K562 (cell line): ENCODE measurements around the gene WDR13. TPM values are rescaled to one million over a fixed set of nuclear protein-coding genes. Genes with fewer than 3 reads are reported as not detected.

Experiments used
- CXXC5 ChIP-seq: fragments of 250-450 bp; sonication (Bioruptor Pico); IDR thresholded peaks from 2 replicates; pipeline ENCODE4 v1.8.0; 2022; ENCODE audit warnings: inconsistent platforms, mild to moderate bottlenecking, moderate library complexity
- FOXA3 ChIP-seq, 2 experiments: fragments of 450-650 bp in 1 of 2; sonication (generic) in 1 of 2; formaldehyde crosslinking; IDR thresholded peaks in 1 of 2; conservative IDR thresholded peaks in 1 of 2; 2 replicates each; pipeline versions ENCODE4 v1.4.0 to v1.8.0; 2020 to 2022; ENCODE audit warnings: mild to moderate bottlenecking in 2 of 2, missing genetic modification reagents in 1 of 2
- FOXJ3 ChIP-seq: sonication (generic); formaldehyde crosslinking; IDR thresholded peaks from 2 replicates; pipeline ENCODE4 v1.4.0; 2020; ENCODE audit warnings: mild to moderate bottlenecking, missing genetic modification reagents
- GABPA ChIP-seq: fragments of 200-800 bp; sonication (Bioruptor generic); conservative IDR thresholded peaks from 2 replicates; pipeline ENCODE4 v1.6.1; 2016; ENCODE audit warnings: low read depth, missing genetic modification characterization, missing compliant biosample characterization
- GATAD2B ChIP-seq: fragments of 450-650 bp; IDR thresholded peaks from 2 replicates; pipeline ENCODE4 v1.6.1; 2017; ENCODE audit warnings: mild to moderate bottlenecking, borderline replicate concordance
- HMGXB4 ChIP-seq: sonication (generic); formaldehyde crosslinking; IDR thresholded peaks from 2 replicates; pipeline ENCODE4 v1.8.1; 2023; ENCODE audit warnings: mild to moderate bottlenecking, missing genetic modification reagents
- KAT7 ChIP-seq: sonication (generic); formaldehyde crosslinking; IDR thresholded peaks from 2 replicates; pipeline ENCODE4 v1.8.0; 2022; ENCODE audit warnings: missing genetic modification reagents, mild to moderate bottlenecking, borderline replicate concordance
- KDM1A ChIP-seq, 2 experiments: fragments of 450-650 bp; IDR thresholded peaks; 2 replicates each; pipeline ENCODE4 v1.6.1; 2016; ENCODE audit warnings: mild to moderate bottlenecking in 2 of 2
- KLF13 ChIP-seq: fragments of 450-650 bp; IDR thresholded peaks from 2 replicates; pipeline ENCODE4 v1.6.1; 2016; ENCODE audit warnings: missing genetic modification characterization, low read depth, mild to moderate bottlenecking, missing compliant biosample characterization, moderate library complexity, borderline replicate concordance
- MEIS2 ChIP-seq: fragments of 450-650 bp; IDR thresholded peaks from 2 replicates; pipeline ENCODE4 v1.6.1; 2014; ENCODE audit warnings: mild to moderate bottlenecking; ENCODE audit not compliant: partially characterized antibody
- MYNN ChIP-seq, 2 experiments: sonication (generic); formaldehyde crosslinking in 1 of 2; IDR thresholded peaks; 2 replicates each; pipeline versions ENCODE4 v1.5.0 to v1.6.1; 2016 to 2020; ENCODE audit warnings: antibody characterized with exemption in 1 of 2, missing genetic modification reagents in 1 of 2
- NCOA6 ChIP-seq: fragments of 450-650 bp; IDR thresholded peaks from 2 replicates; pipeline ENCODE4 v1.6.1; 2017; ENCODE audit warnings: mild to moderate bottlenecking
- NR2C2 ChIP-seq, 2 experiments: fragments of 200-800 bp in 1 of 2; sonication (Bioruptor generic) in 1 of 2; sonication (generic) in 1 of 2; formaldehyde crosslinking in 1 of 2; IDR thresholded peaks; 2 replicates each; pipeline versions ENCODE4 v1.6.1 to v1.8.0; 2016 to 2022; ENCODE audit warnings: mild to moderate bottlenecking in 1 of 2, missing compliant biosample characterization in 1 of 2, missing genetic modification characterization in 1 of 2, missing genetic modification reagents in 1 of 2
- RHOXF2B ChIP-seq: fragments of 250-450 bp; sonication (Bioruptor Pico); conservative IDR thresholded peaks from 2 replicates; pipeline ENCODE4 v1.5.1; 2021
- SFPQ ChIP-seq: fragments of 200-400 bp; formaldehyde crosslinking; IDR thresholded peaks from 2 replicates; pipeline ENCODE4 v1.6.1; 2017; ENCODE audit warnings: mild to moderate bottlenecking, low read depth, low read length, moderate library complexity
- SMARCB1 ChIP-seq: IDR thresholded peaks from 2 replicates; pipeline ENCODE4 v1.6.1; 2011; ENCODE audit warnings: improper control_type of control experiment, low read depth; ENCODE audit not compliant: insufficient read length
- SRF ChIP-seq, 2 experiments: fragments of 250-450, 450-650 bp in 1 of 2; sonication (Bioruptor Pico) in 1 of 2; sonication (generic) in 1 of 2; formaldehyde crosslinking; IDR thresholded peaks; 2 replicates each; pipeline versions ENCODE4 v1.5.0 to v1.5.1; 2020 to 2022; ENCODE audit warnings: mild to moderate bottlenecking in 1 of 2, missing genetic modification reagents in 1 of 2
- TAF7 ChIP-seq: fragments of 450-650 bp; IDR thresholded peaks from 2 replicates; pipeline ENCODE4 v1.6.1; 2016; ENCODE audit warnings: missing genetic modification characterization, missing compliant biosample characterization
- YY1 ChIP-seq, 3 experiments: IDR thresholded peaks; 2 replicates each; pipeline ENCODE4 v1.6.1; 2011; ENCODE audit warnings: low read length in 2 of 3, mild to moderate bottlenecking in 2 of 3, moderate library complexity in 2 of 3, borderline replicate concordance in 1 of 3, control low read depth in 1 of 3, low read depth in 1 of 3; ENCODE audit not compliant: insufficient read depth in 3 of 3, insufficient replicate concordance in 2 of 3, control insufficient read depth in 1 of 3, insufficient read length in 1 of 3; ENCODE audit errors: extremely low read depth in 1 of 3
- ZFP1 ChIP-seq: fragments of 450-650 bp; formaldehyde crosslinking; IDR thresholded peaks from 2 replicates; pipeline ENCODE4 v1.4.0; 2020; ENCODE audit warnings: mild to moderate bottlenecking, mixed read lengths
- ZFX ChIP-seq: sonication (generic); formaldehyde crosslinking; IDR thresholded peaks from 2 replicates; pipeline ENCODE4 v1.8.0; 2022; ENCODE audit warnings: mild to moderate bottlenecking, missing genetic modification reagents, moderate library complexity
- ZNF551 ChIP-seq: fragments of 250-450 bp; sonication (Bioruptor Pico); IDR thresholded peaks from 2 replicates; pipeline ENCODE4 v1.5.0; 2021; ENCODE audit warnings: mild to moderate bottlenecking, moderate library complexity
- polyA plus RNA-seq, 8 experiments: library from polyadenylated mRNA; depleted of rRNA in 4 of 8; stranded (reverse) in 5 of 8; unstranded in 3 of 8; fragments of >200 nt; fragmentation: Nextera tagmentation in 2 of 8; fragmentation: Illumina TruSeq in 1 of 8; extraction: Ambion mirVana in 2 of 8; extraction: Trizol in 1 of 8; gene quantifications; 2 replicates each; pipeline versions ENCODE4 v1.2.1 to v1.2.3, GENCODE V29; 2011 to 2014; ENCODE audit warnings: inconsistent platforms in 1 of 8, missing spikeins in 1 of 8
- total RNA-seq, 7 experiments: library from RNA; depleted of rRNA in 6 of 7; stranded (reverse); fragments of >200 nt in 6 of 7; fragmentation: Illumina TruSeq in 2 of 7; extraction: Trizol in 2 of 7; gene quantifications; 2 replicates each; pipeline versions ENCODE4 v1.2.1 to v1.2.3, GENCODE V29; 2011 to 2021; ENCODE audit warnings: low replicate concordance in 1 of 7

WDR13 gene
- total and polyA plus RNA-seq, 9 of the 15 experiments (the other 6 are each of a cell fraction or from before 2014, with no cell fraction given): 7.4 to 70.5 (median 31.4) TPM

- TF ChIP-seq KAT7 (CRISPR knock-in tag) (peak; percentile 53; the same call in 1 of the 2 replicates), SFPQ (no peak), YY1 (IDR thresholded peaks at IDR 0.05; ENCODE audit: borderline replicate concordance in 1 of 3, control insufficient read depth in 1 of 3, extremely low read depth in 1 of 3, insufficient read depth in 3 of 3, insufficient read length in 1 of 3, insufficient replicate concordance in 2 of 3, low read depth in 1 of 3, low read length in 2 of 3) (peak; percentile 88 to 98 (median 96)), GATAD2B (no peak), SRF (CRISPR knock-in tag; IDR thresholded peaks at IDR 0.05) (peak in 1 of 2 experiments; percentile 54; a peak in 1 of 4 replicates), CXXC5 (peak; percentile 53), GABPA (0 out of 2 replicates have a peak, but pooled peaks have one; percentile 31), ZNF551 (CRISPR knock-in tag) (no peak), MEIS2 (peak; percentile 96), ZFX (CRISPR knock-in tag) (peak; percentile 68), NCOA6 (no peak), RHOXF2B (CRISPR knock-in tag) (no peak), SMARCB1 (no peak), NR2C2 (CRISPR knock-in tag; IDR thresholded peaks at IDR 0.05) (0 out of 2 replicates have a peak, but pooled peaks have one; percentile 60), NR2C2 (tag; IDR thresholded peaks at IDR 0.05) (peak; percentile 93), MYNN (IDR thresholded peaks at IDR 0.05) (peak; percentile 51; the same call in 1 of the 2 replicates), MYNN (CRISPR knock-in tag; IDR thresholded peaks at IDR 0.05) (no peak), KLF13 (no peak), FOXA3 (CRISPR knock-in tag; conservative IDR thresholded peaks at IDR 0.05 in 1 of 2, IDR thresholded peaks at IDR 0.05 in 1 of 2) (0 out of 4 replicates have a peak, but pooled peaks have one; percentile 20 to 24), ZFP1 (CRISPR knock-in tag) (no peak), TAF7 (tag) (peak; percentile 49; the same call in 1 of the 2 replicates), KDM1A (IDR thresholded peaks at IDR 0.05) (0 out of 4 replicates have a peak, but pooled peaks of 1 of the 2 experiments have one; percentile 4), FOXJ3 (no peak), HMGXB4 (CRISPR knock-in tag) (0 out of 2 replicates have a peak, but pooled peaks have one; percentile 58)
These were observed at the start of gene WDR13 (continued) for GRCh38 chrX:48597353-48598264.
